CD1c-positive myeloid dendritic cell (primary cell): ENCODE results near the gene PPM1E.
A peak's percentile ranks its signal among the peaks of the same experiment; 100 is the strongest.
"Not testable (repeated sequence)": the region's sequence is repeated elsewhere in the genome, so short reads cannot be mapped to it uniquely, and the experiment has no call there.

ENCODE experiments used
- DNase-seq: peaks from one replicate; pipeline ENCODE4 v3.0.0-alpha.2; 2016; ENCODE audit errors: extremely low spot score

The PPM1E gene

DNA sequence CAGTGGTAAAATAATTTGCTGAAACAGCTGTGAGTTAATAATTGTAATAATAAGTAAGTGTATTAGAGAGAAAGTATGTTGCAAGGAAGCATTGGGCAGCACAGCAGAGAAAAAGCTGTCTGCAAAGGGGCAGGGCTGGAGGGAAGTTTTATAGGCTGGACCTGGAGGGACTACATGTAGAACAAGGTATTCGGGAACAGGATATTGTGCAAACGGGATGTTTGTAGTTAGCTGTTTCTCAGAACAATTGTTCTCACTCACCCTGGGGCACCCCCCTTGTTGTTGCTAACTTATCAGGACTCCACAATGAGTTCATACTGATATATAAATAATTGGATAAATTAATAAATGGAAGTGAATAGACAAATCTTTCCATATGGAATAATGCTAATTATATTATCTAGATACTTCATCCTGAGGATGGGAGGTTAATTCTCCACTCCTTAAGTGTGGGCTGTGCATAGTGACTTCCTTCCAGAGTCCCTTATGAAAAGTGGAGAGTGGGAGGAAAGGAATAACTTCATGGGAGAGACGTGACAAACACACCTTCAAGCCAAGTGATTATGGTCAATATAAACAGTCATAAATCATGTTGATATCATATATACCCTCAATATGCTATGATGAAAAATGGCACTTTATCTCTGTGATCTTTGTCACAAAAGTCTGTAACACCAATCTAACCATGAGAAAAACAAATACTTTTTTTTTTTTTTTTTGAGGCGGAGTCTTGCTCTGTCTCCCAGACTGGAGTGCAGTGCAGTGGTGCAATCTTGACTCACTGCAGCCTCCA is 85.4 kb downstream of the PPM1E start:
- no peak for DNase-seq

DNA sequence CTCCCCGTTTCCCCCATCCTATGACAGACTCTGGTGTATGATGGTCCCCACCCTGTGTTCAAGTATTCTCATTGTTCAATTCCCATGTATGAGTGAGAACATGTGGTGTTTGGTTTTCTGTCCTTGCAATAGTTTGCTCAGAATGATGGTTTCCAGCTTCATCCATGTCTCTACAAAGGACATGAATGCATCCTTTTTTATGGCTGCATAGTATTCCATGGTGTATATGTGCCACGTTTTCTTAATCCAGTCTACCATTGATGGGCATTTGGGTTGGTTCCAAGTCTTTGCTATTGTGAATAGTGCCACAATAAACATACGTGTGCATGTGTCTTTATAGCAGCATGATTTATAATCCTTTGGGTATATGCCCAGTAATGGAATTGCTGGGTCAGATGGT is 90.8 kb downstream of the PPM1E start:
- not testable (repeated sequence) for DNase-seq

DNA sequence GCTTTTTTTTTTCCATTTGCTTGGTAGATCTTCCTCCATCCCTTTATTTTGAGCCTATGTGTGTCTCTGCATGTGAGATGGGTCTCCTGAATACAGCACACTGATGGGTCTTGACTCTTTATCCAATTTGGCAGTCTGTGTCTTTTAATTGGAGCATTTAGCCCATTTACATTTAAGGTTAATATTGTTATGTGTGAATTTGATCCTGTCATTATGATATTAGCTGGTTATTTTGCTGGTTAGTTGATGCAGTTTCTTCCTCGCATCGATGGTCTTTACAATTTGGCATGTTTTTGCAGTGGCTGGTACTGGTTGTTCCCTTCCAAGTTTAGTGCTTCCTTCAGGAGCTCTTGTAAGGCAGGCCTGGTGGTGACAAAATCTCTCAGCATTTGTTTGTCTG is 94.5 kb downstream of the PPM1E start:
- DNase-seq: not testable (repeated sequence)

DNA sequence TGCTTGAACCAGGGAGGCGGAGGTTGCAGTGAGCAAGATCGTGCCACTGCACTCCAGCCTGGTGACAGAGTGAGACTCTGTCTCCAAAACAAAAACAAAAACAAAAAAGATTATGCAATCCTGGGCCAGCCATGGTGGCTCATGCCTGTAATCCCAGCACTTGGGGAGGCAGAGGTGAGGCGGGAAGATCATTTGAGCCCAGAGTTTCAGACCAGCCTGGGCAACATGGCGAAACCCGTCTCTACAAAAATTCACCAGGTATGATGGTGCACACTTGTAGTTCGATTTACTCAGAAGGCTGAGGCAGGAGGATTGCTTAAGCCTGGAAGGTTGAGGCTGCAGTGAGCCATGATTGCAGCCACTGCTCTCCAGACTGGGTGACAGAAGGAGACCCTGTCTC is 109.6 kb downstream of the PPM1E start:
- no peak for DNase-seq

DNA sequence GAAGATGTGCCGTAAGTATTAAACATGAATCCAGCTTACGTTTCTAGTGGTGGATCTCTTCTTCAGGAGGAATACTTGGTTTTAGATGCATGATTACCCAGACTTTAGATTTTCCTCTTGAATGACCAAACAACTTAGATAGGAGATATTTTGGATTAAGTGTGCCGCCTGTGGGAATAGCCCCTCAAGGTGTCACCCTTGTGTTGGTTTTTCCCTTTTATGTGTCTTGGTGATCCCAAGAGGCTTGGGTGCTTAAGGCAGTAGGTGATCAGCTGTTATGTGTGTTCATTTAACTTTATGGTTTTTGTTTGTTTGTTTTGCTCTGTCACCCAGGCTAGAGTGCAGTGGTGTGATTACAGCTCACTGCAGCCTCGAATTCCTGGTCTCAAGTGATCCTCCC is 115.1 kb downstream of the PPM1E start:
- DNase-seq: no peak

DNA sequence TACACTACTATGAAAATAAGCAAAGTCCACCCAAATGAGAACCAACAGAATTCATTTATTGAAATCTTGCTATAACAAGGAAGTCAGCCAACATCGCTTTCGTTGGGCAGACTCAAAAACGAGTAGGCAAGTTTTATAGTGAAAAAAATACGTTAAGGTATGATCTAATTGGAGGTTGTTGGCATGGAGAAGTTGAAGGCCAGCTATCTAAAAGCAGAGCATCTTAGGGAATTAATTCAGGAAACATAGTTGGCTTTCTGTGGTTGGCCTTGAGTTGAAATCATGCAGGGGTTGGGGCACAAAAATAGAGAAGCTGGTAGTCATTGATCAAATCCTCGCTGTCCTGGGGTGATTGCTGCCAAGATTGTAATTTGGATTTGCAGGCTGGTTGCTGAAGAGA is 118.3 kb downstream of the PPM1E start:
- DNase-seq: peak; percentile 8

DNA sequence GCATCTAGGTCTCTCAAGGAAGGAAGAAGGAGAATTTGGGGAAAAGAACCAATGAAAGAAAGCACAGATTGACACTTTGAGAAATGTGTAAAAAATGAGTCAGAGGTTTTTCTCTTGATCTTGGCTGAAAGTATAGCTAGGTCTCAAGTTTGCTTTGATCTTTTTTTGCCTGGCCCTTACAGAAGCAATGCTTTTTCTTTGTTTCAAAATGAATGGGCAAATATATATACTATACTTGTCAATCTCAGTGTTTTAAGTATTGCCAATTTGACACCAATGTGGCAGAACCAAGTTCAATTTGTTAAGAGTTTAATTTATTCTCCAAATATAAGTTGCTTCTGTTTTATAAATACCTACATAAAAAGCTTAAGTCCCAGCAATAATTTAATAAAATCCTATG is 119.6 kb downstream of the PPM1E start:
- no peak for DNase-seq

DNA sequence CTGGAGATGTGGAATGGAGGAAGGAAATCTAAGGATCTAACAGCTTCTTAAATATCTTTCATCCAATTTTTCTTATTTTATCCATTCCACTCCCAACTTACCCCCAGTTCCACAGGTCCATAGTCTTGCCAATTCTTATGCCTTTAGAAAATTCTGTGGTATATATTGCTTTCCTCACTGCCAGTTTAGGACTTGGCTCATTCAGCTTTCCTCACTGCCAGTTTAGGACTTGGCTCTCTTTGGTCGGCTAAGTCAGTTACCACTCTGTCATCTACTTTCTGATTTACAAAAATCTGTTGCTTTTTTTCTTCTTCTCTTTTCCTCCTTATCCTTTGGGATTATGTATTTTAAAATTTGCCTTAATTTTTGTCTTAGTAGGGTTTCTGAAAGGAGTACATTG is 128.5 kb downstream of the PPM1E start:
- no peak for DNase-seq

DNA sequence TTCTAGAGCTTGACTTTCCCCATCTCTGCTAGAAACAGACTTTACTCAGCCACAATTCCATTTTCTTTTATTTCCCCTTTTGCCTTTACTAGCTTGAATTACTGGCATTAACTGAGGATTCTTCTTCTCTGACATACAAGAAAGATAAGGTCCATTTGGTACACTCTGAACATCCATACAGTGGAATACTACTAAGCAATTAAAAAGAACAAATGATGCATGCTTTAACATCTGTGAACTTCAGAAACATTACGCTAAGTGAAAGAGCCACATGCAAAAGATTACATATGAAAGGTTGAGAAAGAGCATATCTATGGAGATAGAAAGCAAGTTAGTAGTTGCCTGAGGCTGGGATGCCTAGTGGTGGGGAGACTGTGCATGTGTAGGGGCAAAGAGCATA is 130.9 kb downstream of the PPM1E start:
- no peak for DNase-seq

DNA sequence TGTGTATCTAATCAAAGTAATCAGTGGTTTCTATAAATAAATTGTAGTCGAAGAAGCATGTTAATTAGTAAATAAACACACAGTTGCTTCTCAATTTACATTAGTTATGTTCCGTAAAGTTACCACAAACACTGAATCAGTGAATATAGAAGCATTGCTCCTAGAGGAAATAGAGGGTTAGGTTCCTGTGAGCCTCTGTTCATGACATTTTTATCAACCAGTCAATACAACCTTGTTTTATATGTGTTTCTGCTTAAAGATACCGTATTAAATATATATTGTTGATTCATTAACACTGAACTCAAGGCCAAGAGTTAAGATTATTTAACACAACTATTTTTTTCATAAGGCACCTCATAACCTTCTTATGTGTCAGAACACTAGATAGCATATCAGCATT is 134.3 kb downstream of the PPM1E start:
- DNase-seq: no peak

DNA sequence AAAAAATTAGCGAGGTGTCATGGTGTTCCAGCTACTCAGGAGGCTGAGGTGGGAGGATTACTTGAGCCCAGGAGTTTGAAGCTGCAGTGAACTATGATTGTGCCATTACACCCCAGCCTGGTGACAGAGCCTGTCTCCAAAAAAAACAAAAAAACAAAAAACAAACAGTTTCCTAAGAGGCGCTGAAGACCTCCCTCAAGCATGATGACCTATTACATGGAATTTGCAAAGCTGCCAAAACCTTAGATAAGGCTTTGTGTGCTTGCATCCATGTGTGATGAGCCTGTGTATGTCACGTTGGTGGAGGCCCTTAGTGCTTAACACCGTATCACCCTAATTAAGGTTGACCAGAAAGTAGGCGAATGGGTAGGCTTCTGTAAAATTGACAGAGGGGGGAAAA is 143.5 kb downstream of the PPM1E start:
- DNase-seq: no peak

DNA sequence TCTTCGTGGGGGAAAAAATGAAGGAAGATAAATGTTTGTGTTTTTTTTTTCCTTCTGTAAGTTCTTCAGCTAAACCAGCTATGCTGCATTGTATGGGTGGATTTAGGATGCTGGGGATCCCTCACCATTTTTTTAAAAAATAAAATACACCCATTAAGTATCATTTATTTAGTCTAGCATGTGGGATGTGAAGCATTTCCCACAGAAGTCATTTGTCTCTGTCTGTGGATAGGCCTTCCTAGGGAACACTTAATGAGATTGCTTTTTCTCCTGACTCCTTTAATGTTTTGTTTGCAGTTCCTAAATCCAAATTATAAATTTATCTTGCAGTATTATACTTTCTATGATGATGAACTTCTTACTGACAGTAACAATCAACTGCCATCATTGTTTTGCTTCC is 146.7 kb downstream of the PPM1E start:
- DNase-seq: no peak

DNA sequence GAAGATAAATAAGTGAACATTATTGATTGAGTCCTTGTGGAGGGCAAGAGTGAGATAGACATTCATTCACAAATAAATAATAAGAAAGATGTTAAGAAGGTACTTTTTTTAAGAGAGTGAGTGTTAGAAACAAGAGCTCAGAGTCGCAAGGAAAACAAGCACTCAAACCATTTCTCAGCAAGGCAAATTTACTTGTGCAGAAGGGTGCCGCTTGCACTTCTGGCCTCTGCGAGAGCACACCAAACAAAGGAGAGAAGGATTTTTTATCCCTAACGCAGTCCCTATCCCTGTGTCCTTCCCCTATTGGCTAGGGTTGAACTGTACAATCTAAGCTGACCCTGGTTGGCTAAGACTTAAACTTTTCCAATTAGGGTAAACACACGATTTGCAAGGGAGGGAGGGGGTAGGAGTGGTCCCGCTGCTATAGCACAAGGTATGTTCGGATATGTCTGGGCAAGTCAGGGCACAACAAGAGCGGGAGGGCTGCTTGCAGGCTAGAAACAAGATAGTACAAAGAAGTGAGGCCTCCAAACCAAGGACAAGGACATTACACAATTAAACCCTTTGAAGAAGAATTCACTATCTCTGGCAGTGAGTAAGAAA is 156.2 kb downstream of the PPM1E start:
- no peak for DNase-seq

DNA sequence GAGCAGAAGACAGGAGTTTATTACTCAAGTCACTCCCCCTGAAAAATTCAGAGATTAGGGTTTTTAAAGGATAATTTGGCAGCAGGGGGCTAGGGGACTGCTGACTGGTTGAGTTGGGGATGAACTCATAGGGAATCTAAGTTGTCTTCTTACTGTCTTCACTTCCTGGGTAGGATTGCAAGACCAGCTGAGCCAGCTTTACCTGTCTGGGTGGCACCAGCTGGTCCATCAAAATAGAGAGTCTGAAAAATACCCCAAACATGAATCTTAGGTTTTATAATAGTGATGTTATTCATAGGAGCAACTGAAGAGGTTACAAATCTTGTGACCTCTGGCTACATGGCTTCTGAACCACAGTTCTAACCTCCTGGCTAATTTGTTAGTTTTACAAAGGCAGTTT is 157.9 kb downstream of the PPM1E start:
- DNase-seq: no peak

DNA sequence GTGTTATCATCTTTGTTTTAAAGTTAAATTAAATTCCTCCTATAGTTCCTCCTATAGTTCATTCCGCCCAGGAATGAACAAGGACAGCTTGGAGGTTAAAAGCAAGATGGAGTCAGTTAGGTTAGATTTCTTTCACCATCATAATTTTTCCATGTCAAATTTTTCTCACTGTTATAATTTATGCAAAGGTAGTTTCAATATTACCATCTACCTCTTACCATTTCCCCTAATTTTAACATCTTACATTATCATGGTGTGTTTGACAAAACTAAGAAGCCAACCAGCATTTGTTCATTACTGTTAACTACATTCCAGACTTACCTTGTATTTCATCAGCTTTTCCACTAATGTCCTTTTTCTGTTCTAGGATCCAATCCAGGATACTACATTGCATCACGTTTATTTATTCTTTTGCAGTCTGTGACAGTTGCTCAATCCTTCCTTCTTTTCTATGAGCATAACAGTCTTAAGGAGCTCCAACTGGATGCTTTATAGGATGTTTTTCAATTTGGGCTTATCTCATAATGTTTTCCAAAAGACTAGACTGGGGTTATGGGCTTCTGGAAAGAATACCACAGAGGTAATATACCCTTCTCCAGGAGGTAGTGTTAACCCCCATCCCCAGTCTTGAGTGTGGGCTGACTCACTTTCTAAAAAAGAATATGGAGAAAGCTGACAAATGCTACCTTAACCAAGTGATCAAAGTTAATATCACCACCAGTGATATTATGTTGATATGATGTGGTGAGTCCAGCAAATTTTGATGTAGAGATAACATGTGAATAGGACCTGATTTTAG is 158.5 kb downstream of the PPM1E start:
- DNase-seq: no peak

DNA sequence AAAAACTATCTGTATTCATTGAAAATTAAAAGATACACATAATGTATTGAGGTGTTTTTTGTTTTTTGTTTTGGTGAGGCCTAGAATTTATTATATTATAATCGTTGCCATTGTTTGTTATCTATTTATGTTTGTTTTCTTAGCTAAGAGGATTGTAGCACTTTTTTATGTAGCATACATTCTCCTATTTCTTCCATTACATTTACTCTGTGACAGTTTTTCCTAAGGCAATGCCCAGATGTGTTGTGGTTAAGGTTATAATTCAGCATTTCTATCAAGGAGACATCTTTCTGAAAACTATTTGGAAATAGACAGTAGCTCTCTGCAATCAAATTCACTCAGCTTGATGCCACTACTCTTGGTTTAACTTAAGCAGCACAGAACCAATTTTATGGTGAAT is 161.6 kb downstream of the PPM1E start:
- DNase-seq: no peak

DNA sequence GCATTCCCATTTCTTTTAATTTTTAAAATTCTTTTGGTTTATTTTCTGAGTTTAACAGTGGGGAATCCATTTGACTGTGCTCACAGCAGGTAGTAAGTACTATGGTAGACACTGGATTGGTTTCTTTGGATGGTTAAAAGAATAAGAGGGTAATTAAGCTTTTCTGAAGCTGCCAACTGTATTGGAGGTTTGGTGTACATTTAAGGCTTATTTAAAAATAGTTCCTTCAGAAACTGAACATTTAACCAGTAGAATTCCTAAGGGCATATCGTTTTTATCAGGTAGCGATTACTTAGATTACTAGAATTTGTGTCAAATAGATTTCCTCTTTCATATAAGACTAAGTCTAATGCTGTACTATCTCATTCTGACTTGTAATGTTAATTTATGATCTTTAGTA is 162.4 kb downstream of the PPM1E start:
- DNase-seq: no peak

DNA sequence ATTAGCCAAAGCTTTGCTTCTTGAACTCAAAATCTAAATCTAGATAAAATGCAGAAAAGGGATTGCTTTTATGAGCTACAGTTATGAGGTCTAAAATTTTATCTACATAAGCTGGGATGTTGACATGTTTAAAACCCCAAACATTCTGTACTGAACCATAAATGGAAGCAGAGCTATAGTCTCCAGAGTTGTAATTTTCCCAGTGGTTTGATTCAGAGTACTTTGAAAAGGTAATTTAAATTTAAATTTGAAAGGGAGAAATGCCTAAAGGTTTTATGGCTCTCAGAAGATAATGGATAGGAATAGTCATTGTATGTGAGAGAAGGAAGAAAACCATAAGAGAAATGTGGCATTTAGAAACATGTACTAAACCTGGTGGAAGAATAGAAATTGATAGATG is 163.2 kb downstream of the PPM1E start:
- no peak for DNase-seq

DNA sequence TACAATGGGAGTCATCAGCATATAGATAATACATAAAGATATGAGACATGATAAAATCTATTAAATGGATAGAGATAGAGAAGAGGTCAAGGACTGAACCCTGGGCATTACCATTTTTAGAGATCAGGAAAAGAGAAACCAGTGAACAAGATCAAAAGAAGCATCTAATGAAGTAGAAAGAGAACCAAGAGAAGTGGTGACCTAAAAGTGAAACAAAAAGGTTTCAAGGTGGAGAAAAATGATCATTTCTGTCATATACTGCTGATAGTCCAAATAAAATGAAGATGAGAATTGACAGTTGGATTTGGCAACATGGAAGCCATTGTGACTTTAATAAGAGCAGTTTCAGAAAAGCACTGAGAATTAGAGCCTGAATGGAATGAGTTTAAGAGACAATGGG is 165.1 kb downstream of the PPM1E start:
- no peak for DNase-seq

DNA sequence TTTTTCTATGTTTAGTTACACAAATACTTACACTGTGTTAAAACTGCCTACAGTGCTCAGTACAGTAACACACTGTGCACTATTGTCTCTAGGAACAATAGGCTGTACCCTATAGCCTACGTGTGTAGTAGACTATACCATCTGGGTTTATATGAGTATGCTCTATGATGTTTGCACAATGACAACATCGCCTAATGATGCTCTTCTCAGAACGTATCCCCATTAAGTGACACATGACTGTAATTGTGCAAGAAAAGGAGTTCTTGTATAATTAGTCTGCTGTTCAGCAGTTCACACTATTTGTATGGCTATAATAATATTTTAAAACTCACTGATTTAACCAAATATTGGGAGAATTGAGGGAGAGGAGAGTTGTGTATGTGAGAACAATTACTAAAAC is 177.3 kb downstream of the PPM1E start:
- no peak for DNase-seq

DNA sequence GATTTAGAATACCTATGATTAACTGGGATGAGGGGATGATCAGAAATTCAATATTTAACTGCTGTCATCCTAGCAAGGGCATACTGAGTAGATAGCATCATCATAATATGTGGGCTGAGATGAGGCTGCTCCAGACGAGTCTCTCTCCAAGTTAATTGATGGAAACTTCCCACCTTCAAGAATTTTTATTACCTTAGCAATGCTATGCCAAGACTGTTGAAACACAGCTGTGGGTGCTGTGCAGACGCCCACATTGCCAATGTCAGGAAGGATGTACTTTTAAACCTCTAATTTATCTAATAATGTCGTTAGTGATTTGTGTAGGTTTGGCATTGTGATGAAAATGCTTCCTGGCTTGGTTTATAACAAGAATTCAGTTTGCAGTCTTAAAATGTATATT is 180.6 kb downstream of the PPM1E start:
- DNase-seq: no peak

DNA sequence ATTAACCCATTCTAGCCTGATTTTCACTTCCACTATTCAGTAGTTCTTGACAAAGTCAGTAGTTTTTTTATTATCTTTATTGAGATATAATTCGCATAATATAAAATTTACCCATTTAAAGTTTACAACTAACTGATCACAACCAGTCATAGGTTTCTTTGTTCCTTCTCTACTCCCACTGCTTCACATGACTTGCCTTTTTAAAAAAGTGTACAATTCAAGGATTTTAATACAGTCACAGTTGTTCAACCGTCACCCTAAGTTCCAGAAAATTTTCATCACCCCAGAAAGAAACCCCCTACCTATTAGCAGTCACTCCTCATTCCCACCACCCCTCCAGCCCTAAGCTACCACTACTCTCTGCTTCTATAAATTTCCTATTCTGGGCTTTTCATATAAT is 188.5 kb downstream of the PPM1E start:
- peak; percentile 60 for DNase-seq

DNA sequence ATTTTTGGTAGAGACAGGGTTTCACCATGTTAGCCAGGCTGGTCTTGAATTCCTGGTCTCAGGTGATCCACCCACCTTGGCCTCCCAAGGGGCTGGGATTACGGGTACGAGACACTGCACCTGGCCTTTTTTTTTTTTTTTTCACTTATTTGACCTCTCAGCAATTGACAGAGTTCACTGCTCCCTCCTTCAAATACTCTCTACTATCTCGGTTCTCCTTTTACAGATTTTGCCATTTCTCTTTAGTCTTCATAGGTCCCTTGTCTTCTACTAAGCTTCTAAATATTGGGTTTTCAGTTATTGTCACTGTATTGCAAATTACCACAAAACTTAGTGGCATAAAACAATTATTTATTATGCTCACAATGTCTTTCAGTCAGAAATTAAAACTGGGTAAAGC is 191.8 kb downstream of the PPM1E start:
- no peak for DNase-seq
